HCT116 (cell line): ENCODE measurements around the gene CIB4. TPM values are rescaled to one million over a fixed set of nuclear protein-coding genes. Genes with fewer than 3 reads are reported as not detected.

Experiments used
- ATAC-seq: fragments of 200-7000 bp; cut with Tn5 transposase; 2 replicates; pipeline ENCODE4 v1.9.1; 2020; ENCODE audit warnings: mild to moderate bottlenecking, moderate library complexity
- BruUV-seq: library from RNA; stranded (reverse); fragments of 400-500 nt; replicated peaks from 2 replicates; lab custom pipeline; 2021; lab: Mats Ljungman, UMichigan
- CTCF ChIA-PET: fragments of 300-600 bp; sonication (Branson Sonifier 250); formaldehyde crosslinking; loops from one replicate; lab custom pipeline; 2021; ENCODE audit warnings: antibody characterized with exemption; lab: Charles Lee
- POLR2A ChIA-PET: fragments of 300-600, 350-600 bp; sonication (Branson Sonifier 250); formaldehyde crosslinking; loops from one replicate; lab custom pipeline; 2021; ENCODE audit warnings: antibody characterized with exemption; lab: Charles Lee
- RAD21 ChIA-PET, 2 experiments: fragments of 300-600 bp; sonication (Branson Sonifier 250); formaldehyde crosslinking; loops; one replicate each; lab custom pipeline; 2023; ENCODE audit warnings: low total read pairs in 2 of 2; ENCODE audit not compliant: uncharacterized antibody in 2 of 2, unreplicated experiment in 2 of 2, low non-redundant PET in 1 of 2; lab: Charles Lee
- DNase-seq: peaks from one replicate; pipeline ENCODE4 v3.0.0-alpha.2; 2010; ENCODE audit warnings: low read depth, low spot score
- H2AFZ ChIP-seq: fragments of 200-600 bp; shearing (Covaris generic), sonication (generic); 2 replicates; pipeline ENCODE4 v1.6.1; 2017; ENCODE audit warnings: low read depth, mixed run types, mixed read lengths, antibody characterized with exemption, low read length; ENCODE audit not compliant: poor library complexity, severe bottlenecking
- H3K27ac ChIP-seq: 2 replicates; pipeline ENCODE4 v1.5.1; 2012; ENCODE audit warnings: low read depth, low read length
- H3K27me3 ChIP-seq: fragments of 200-600 bp; sonication (generic); 2 replicates; pipeline ENCODE4 v1.6.1; 2016; ENCODE audit warnings: mixed run types, low read length, mixed read lengths; ENCODE audit not compliant: insufficient read depth
- H3K36me3 ChIP-seq, 2 experiments: fragments of 200-500 bp in 1 of 2; fragments of 200-600 bp in 1 of 2; sonication (Bioruptor generic) in 1 of 2; sonication (generic) in 1 of 2; 2 replicates each; pipeline versions ENCODE4 v1.5.1 to v1.6.1; 2014 to 2016; ENCODE audit warnings: low read length in 2 of 2, inconsistent platforms in 1 of 2, mixed read lengths in 1 of 2, mixed run types in 1 of 2; ENCODE audit not compliant: insufficient read depth in 2 of 2, control insufficient read depth in 1 of 2
- H3K4me1 ChIP-seq, 2 experiments: fragments of 200-600 bp in 1 of 2; sonication (generic) in 1 of 2; 2 replicates each; pipeline versions ENCODE4 v1.5.1 to v1.6.1; 2012 to 2017; ENCODE audit warnings: low read length in 2 of 2, inconsistent platforms in 1 of 2, mild to moderate bottlenecking in 1 of 2, mixed read lengths in 1 of 2, mixed run types in 1 of 2, moderate library complexity in 1 of 2; ENCODE audit not compliant: insufficient read depth in 2 of 2, control insufficient read depth in 1 of 2
- H3K4me2 ChIP-seq: fragments of 200-600 bp; sonication (generic); 2 replicates; pipeline ENCODE4 v1.6.1; 2017; ENCODE audit warnings: mixed run types, low read length, mixed read lengths
- H3K4me3 ChIP-seq, 2 experiments: fragments of 200-600 bp in 1 of 2; sonication (generic) in 1 of 2; replicated peaks in 1 of 2; 2 replicates each; pipeline ENCODE4 v1.5.1; 2011 to 2016; ENCODE audit warnings: low read length in 2 of 2, control low read depth in 1 of 2, low read depth in 1 of 2, mild to moderate bottlenecking in 1 of 2, mixed read lengths in 1 of 2, mixed run types in 1 of 2
- H3K79me2 ChIP-seq: fragments of 200-600 bp; sonication (generic); 2 replicates; pipeline ENCODE4 v1.6.1; 2017; ENCODE audit warnings: mild to moderate bottlenecking, mixed run types, low read length, moderate library complexity, mixed read lengths; ENCODE audit not compliant: insufficient read depth
- H3K9ac ChIP-seq: fragments of 200-600 bp; sonication (generic); 2 replicates; pipeline ENCODE4 v1.6.1; 2016; ENCODE audit warnings: low read length, mixed read lengths
- H3K9me2 ChIP-seq: fragments of 200-600 bp; sonication (generic), shearing (Covaris generic); 2 replicates; pipeline ENCODE4 v1.6.1; 2017; ENCODE audit warnings: mixed run types, mild to moderate bottlenecking, moderate library complexity; ENCODE audit not compliant: insufficient read depth
- H3K9me3 ChIP-seq, 2 experiments: fragments of 200-500 bp in 1 of 2; fragments of 200-600 bp in 1 of 2; sonication (Bioruptor generic) in 1 of 2; sonication (generic) in 1 of 2; 2 replicates each; pipeline ENCODE4 v1.6.1; 2014 to 2017; ENCODE audit warnings: low read length in 2 of 2, mixed read lengths in 2 of 2, inconsistent platforms in 1 of 2, low read depth in 1 of 2, mild to moderate bottlenecking in 1 of 2, mixed run types in 1 of 2, moderate library complexity in 1 of 2; ENCODE audit not compliant: control insufficient read depth in 1 of 2, insufficient read depth in 1 of 2
- H4K20me1 ChIP-seq: fragments of 200-600 bp; sonication (generic), shearing (Covaris generic); 2 replicates; pipeline ENCODE4 v1.6.1; 2017; ENCODE audit warnings: mixed run types, mild to moderate bottlenecking, moderate library complexity; ENCODE audit not compliant: insufficient read depth
- CBX3 ChIP-seq: IDR thresholded peaks from 2 replicates; pipeline ENCODE4 v1.6.1; 2012; ENCODE audit warnings: low read depth
- EGR1 ChIP-seq: IDR thresholded peaks from 2 replicates; pipeline ENCODE4 v1.6.1; 2012; ENCODE audit warnings: low read depth
- ELF1 ChIP-seq: IDR thresholded peaks from 2 replicates; pipeline ENCODE4 v1.6.1; 2012; ENCODE audit warnings: low read depth, borderline replicate concordance
- EZH2 ChIP-seq: fragments of 200-600 bp; sonication (generic); IDR thresholded peaks from 2 replicates; pipeline ENCODE4 v1.6.1; 2017; ENCODE audit warnings: antibody characterized with exemption, mixed run types
- EZH2phosphoT487 ChIP-seq: fragments of 200-600 bp; IDR thresholded peaks from 2 replicates; pipeline ENCODE4 v1.6.1; 2018; ENCODE audit warnings: antibody characterized with exemption, borderline replicate concordance
- FOSL1 ChIP-seq: IDR thresholded peaks from 2 replicates; pipeline ENCODE4 v1.6.1; 2012; ENCODE audit warnings: low read depth
- JUND ChIP-seq: IDR thresholded peaks from 2 replicates; pipeline ENCODE4 v1.6.1; 2012
- POLR2A ChIP-seq: IDR thresholded peaks from 2 replicates; pipeline ENCODE4 v1.7.0; 2011; ENCODE audit warnings: borderline replicate concordance; ENCODE audit not compliant: insufficient read depth, insufficient read length; ENCODE audit errors: extremely low read depth
- RAD21 ChIP-seq: IDR thresholded peaks from 2 replicates; pipeline ENCODE4 v1.6.1; 2012; ENCODE audit warnings: low read depth, mild to moderate bottlenecking
- SRF ChIP-seq: IDR thresholded peaks from 2 replicates; pipeline ENCODE4 v1.6.1; 2012; ENCODE audit warnings: low read depth
- TCF7L2 ChIP-seq: IDR thresholded peaks from 2 replicates; pipeline ENCODE4 v1.7.0; 2011; ENCODE audit warnings: borderline replicate concordance, inconsistent platforms; ENCODE audit not compliant: insufficient read depth, insufficient read length; ENCODE audit errors: extremely low read depth
- YY1 ChIP-seq: IDR thresholded peaks from 2 replicates; pipeline ENCODE4 v1.6.1; 2011; ENCODE audit warnings: low read length, low read depth, moderate library complexity, mild to moderate bottlenecking; ENCODE audit not compliant: insufficient replicate concordance; ENCODE audit errors: extremely low read depth
- intact Hi-C: fragments of 100-400 bp; cut with micrococcal nuclease; formaldehyde crosslinking; loops from 2 replicates; pipeline ENCODE4 v1.10.0; 2022
- total RNA-seq: library from RNA; stranded (reverse); gene quantifications from one replicate; pipeline ENCODE4 v1.2.1, GENCODE V29; 2021; ENCODE audit not compliant: unreplicated experiment
- TF ChIP-seq, protein P1 (sequence below), 3 experiments: fragments of 200-600 bp in 1 of 3; sonication (generic) in 1 of 3; IDR thresholded peaks in 2 of 3; conservative IDR thresholded peaks in 1 of 3; 2 replicates each; pipeline ENCODE4 v1.5.1; 2012 to 2017; ENCODE audit warnings: low read depth in 2 of 3, low read length in 2 of 3, antibody characterized with exemption in 1 of 3, borderline replicate concordance in 1 of 3, control low read depth in 1 of 3, mild to moderate bottlenecking in 1 of 3, mixed read lengths in 1 of 3, mixed run types in 1 of 3, moderate library complexity in 1 of 3; ENCODE audit not compliant: insufficient read depth in 1 of 3
- TF ChIP-seq, protein P2 (sequence below): IDR thresholded peaks from 2 replicates; pipeline ENCODE4 v1.6.1; 2012
- TF ChIP-seq, protein P3 (sequence below): IDR thresholded peaks from 2 replicates; pipeline ENCODE4 v1.6.1; 2011; ENCODE audit warnings: mild to moderate bottlenecking, low read length, moderate library complexity; ENCODE audit not compliant: insufficient replicate concordance; ENCODE audit errors: extremely low read depth
- TF ChIP-seq, protein P4 (sequence below): IDR thresholded peaks from 2 replicates; pipeline ENCODE4 v1.6.1; 2012; ENCODE audit warnings: low read depth

The CIB4 gene
- total RNA-seq, 1 experiment from 2014 or later: not detected

DNA sequence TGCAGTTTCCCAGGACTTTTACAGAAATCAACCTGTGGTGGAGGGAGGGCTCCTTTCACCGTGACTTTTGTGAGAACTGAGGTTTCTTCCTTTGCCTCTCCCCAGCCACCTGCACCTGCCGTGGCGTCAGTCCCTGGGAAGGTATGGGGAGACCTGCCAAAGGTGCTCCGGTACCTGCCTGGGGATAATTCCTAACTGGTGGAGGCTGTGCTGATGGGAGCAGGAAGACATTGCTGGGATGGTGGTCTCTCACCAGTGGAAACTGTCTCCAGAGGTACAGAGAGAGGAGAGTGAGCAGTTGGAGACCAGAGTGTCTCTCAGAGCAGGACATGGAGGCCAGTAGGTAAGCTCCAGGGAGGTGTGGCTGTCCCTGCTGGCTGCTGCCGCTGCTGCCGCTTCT is 52.6 kb downstream of the CIB4 start (continued):
- TF ChIP-seq, protein P1, sequence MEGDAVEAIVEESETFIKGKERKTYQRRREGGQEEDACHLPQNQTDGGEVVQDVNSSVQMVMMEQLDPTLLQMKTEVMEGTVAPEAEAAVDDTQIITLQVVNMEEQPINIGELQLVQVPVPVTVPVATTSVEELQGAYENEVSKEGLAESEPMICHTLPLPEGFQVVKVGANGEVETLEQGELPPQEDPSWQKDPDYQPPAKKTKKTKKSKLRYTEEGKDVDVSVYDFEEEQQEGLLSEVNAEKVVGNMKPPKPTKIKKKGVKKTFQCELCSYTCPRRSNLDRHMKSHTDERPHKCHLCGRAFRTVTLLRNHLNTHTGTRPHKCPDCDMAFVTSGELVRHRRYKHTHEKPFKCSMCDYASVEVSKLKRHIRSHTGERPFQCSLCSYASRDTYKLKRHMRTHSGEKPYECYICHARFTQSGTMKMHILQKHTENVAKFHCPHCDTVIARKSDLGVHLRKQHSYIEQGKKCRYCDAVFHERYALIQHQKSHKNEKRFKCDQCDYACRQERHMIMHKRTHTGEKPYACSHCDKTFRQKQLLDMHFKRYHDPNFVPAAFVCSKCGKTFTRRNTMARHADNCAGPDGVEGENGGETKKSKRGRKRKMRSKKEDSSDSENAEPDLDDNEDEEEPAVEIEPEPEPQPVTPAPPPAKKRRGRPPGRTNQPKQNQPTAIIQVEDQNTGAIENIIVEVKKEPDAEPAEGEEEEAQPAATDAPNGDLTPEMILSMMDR (IDR thresholded peaks at IDR 0.05 in 2 of 3, conservative IDR thresholded peaks at IDR 0.05 in 1 of 3; ENCODE audit: borderline replicate concordance in 1 of 3, insufficient read depth in 1 of 3, low read depth in 2 of 3, low read length in 2 of 3): no peak
- no peak for TF ChIP-seq FOSL1
- TF ChIP-seq, protein P2, sequence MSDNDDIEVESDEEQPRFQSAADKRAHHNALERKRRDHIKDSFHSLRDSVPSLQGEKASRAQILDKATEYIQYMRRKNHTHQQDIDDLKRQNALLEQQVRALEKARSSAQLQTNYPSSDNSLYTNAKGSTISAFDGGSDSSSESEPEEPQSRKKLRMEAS: no peak
- TF ChIP-seq YY1: no peak
- TF ChIP-seq RAD21: no peak

DNA sequence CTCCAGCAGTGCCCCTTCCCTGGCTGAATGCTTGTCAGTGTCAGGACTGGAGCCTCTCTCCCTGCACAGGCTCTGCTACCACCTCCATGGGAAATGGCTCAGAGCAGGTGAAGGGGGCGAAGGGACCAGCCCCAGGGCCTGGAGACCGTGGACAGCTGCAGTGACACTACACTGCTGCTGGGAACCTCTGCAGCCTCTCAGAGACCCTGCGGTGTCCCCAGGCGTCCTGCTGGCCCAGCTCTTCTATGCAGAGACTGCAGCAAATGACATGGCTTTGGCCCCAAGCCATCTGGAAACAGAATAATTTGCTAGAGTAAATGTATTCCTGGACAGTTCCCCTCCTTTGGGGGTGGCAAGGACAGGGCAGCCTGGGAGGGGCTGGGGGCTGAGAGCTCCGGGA is 53.2 kb downstream of the CIB4 start:
- CTCF ChIA-PET: interaction anchor here (0.6 kb wide), 1 partner anchor 26 kb away, joined by 3 read pairs; a partner anchor contains a TSS
- Histone ChIP-seq H3K27ac (no peak overlapping the region), H3K79me2 (no peaks in the 10 kb centered on the region), H3K4me3 (no peak overlapping the region), H3K4me1 (no peaks in the 10 kb centered on the region), H3K9me2 (no peaks in the 10 kb centered on the region), H3K9me3 (no peaks in the 10 kb centered on the region), H3K9ac (no peak overlapping the region), H3K27me3 (peaks cover 31% of the 10 kb centered on the region), H3K36me3 (no peaks in the 10 kb centered on the region), H2AFZ (no peak overlapping the region), H4K20me1 (no peaks in the 10 kb centered on the region), H3K4me2 (no peak overlapping the region)
- RAD21 ChIA-PET: no interaction called here
- ATAC-seq: no peak
- intact Hi-C loops: no loop called here
- BruUV-seq: no TSS peak
- POLR2A ChIA-PET: no interaction called here
- DNase-seq: no peak
- TF ChIP-seq EZH2phosphoT487: no peak
- no peak for TF ChIP-seq FOSL1
- no peak for TF ChIP-seq ELF1
- no peak for TF ChIP-seq TCF7L2
- TF ChIP-seq CBX3: no peak
- no peak for TF ChIP-seq JUND
- TF ChIP-seq, protein P2: no peak
- TF ChIP-seq, protein P3, sequence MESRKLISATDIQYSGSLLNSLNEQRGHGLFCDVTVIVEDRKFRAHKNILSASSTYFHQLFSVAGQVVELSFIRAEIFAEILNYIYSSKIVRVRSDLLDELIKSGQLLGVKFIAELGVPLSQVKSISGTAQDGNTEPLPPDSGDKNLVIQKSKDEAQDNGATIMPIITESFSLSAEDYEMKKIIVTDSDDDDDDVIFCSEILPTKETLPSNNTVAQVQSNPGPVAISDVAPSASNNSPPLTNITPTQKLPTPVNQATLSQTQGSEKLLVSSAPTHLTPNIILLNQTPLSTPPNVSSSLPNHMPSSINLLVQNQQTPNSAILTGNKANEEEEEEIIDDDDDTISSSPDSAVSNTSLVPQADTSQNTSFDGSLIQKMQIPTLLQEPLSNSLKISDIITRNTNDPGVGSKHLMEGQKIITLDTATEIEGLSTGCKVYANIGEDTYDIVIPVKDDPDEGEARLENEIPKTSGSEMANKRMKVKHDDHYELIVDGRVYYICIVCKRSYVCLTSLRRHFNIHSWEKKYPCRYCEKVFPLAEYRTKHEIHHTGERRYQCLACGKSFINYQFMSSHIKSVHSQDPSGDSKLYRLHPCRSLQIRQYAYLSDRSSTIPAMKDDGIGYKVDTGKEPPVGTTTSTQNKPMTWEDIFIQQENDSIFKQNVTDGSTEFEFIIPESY: no peak
- TF ChIP-seq, protein P4, sequence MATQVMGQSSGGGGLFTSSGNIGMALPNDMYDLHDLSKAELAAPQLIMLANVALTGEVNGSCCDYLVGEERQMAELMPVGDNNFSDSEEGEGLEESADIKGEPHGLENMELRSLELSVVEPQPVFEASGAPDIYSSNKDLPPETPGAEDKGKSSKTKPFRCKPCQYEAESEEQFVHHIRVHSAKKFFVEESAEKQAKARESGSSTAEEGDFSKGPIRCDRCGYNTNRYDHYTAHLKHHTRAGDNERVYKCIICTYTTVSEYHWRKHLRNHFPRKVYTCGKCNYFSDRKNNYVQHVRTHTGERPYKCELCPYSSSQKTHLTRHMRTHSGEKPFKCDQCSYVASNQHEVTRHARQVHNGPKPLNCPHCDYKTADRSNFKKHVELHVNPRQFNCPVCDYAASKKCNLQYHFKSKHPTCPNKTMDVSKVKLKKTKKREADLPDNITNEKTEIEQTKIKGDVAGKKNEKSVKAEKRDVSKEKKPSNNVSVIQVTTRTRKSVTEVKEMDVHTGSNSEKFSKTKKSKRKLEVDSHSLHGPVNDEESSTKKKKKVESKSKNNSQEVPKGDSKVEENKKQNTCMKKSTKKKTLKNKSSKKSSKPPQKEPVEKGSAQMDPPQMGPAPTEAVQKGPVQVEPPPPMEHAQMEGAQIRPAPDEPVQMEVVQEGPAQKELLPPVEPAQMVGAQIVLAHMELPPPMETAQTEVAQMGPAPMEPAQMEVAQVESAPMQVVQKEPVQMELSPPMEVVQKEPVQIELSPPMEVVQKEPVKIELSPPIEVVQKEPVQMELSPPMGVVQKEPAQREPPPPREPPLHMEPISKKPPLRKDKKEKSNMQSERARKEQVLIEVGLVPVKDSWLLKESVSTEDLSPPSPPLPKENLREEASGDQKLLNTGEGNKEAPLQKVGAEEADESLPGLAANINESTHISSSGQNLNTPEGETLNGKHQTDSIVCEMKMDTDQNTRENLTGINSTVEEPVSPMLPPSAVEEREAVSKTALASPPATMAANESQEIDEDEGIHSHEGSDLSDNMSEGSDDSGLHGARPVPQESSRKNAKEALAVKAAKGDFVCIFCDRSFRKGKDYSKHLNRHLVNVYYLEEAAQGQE: no peak
- no peak for TF ChIP-seq EZH2
- no peak for TF ChIP-seq SRF
- TF ChIP-seq POLR2A: no peak
- TF ChIP-seq EGR1: no peak
- TF ChIP-seq YY1: no peak
